ENCODE results near the gene PRPSAP1. TPM values are rescaled to one million over a fixed set of nuclear protein-coding genes. Genes with fewer than 3 reads are reported as not detected.
"Not testable (repeated sequence)": the region's sequence is repeated elsewhere in the genome, so short reads cannot be mapped to it uniquely, and the experiment has no call there.

Gene PRPSAP1
- total RNA-seq, 4 donors from 2014 or later: 35.8 to 72.3 (median 62.2) TPM

- intact Hi-C loops (cut with DNase I; ENCODE audit: low total_unique reads): no loop called here
- 80 to 85% methylated on average over 9 of the region's 9 CpGs for WGBS, 2 donors
- no peak for TF ChIP-seq CTCF (IDR thresholded peaks at IDR 0.05)
- TF ChIP-seq POLR2A (IDR thresholded peaks at IDR 0.05): no peak
- H3K4me3 ChIP-seq (ENCODE audit: low read depth, poor library complexity, severe bottlenecking): no peak overlapping the region
- no peak for DNase-seq (ENCODE audit: low spot score in 2 of 2)
These were observed 41.0 kb downstream of the PRPSAP1 start for GRCh38 chr17:76312735-76313134.

- intact Hi-C loops (cut with DNase I; ENCODE audit: low total_unique reads): no loop called here
- 85 to 91% methylated on average over 4 of the region's 4 CpGs for WGBS, 2 donors
- H3K4me3 ChIP-seq (ENCODE audit: low read depth, poor library complexity, severe bottlenecking): no peak overlapping the region
- no peak for DNase-seq (ENCODE audit: low spot score in 2 of 2)
- TF ChIP-seq POLR2A (IDR thresholded peaks at IDR 0.05) (no peak), CTCF (IDR thresholded peaks at IDR 0.05) (no peak)
These were observed 44.3 kb downstream of the PRPSAP1 start for GRCh38 chr17:76309461-76309860.

- intact Hi-C loops (cut with DNase I; ENCODE audit: low total_unique reads): no loop called here
- WGBS, 2 donors: 96% methylated on average over 31 to 42 of the region's 44 CpGs
- no peak for DNase-seq (ENCODE audit: low spot score in 2 of 2)
- no peak within 1 kb of the TSS for H3K4me3 ChIP-seq (ENCODE audit: low read depth, poor library complexity, severe bottlenecking)
- no peak for TF ChIP-seq CTCF (IDR thresholded peaks at IDR 0.05)
- no peak for TF ChIP-seq POLR2A (IDR thresholded peaks at IDR 0.05)
These were observed 45.8 kb downstream of the PRPSAP1 start, which contains the start of gene QRICH2 for GRCh38 chr17:76307966-76308338. QRICH2 (minus strand) TSS chr17:76308276; CDS start chr17:76307998, 278 bp downstream.

- TF ChIP-seq POLR2A (IDR thresholded peaks at IDR 0.05) (no peak), CTCF (IDR thresholded peaks at IDR 0.05) (no peak)
- intact Hi-C loops (cut with DNase I; ENCODE audit: low total_unique reads): no loop called here
- H3K4me3 ChIP-seq (ENCODE audit: low read depth, poor library complexity, severe bottlenecking): no peak overlapping the region
- no peak for DNase-seq (ENCODE audit: low spot score in 2 of 2)
- WGBS, 2 donors: 93 to 97% methylated on average over 42 to 58 of the region's 58 CpGs
These were observed 46.3 kb downstream of the PRPSAP1 start for GRCh38 chr17:76307299-76307965.

GRCh38 chr17:76305135-76305454 lies 48.6 kb downstream of the PRPSAP1 start:
- DNase-seq (ENCODE audit: low spot score in 2 of 2); H3K4me3 ChIP-seq (ENCODE audit: low read depth, poor library complexity, severe bottlenecking); intact Hi-C loops (cut with DNase I; ENCODE audit: low total_unique reads): not testable (repeated sequence)
- WGBS, 2 donors: 80 to 90% methylated on average over 3 of the region's 3 CpGs

- TF ChIP-seq POLR2A (IDR thresholded peaks at IDR 0.05) (no peak), CTCF (IDR thresholded peaks at IDR 0.05) (no peak)
- DNase-seq (ENCODE audit: low spot score in 2 of 2): no peak
- 83 to 84% methylated on average over 17 of the region's 17 CpGs for WGBS, 2 donors
- intact Hi-C loops (cut with DNase I; ENCODE audit: low total_unique reads): no loop called here
- H3K4me3 ChIP-seq (ENCODE audit: low read depth, poor library complexity, severe bottlenecking): no peak overlapping the region
These were observed 49.2 kb downstream of the PRPSAP1 start for GRCh38 chr17:76304226-76305134.
